Gastrocnemius medialis (tissue), 4 donors: ENCODE data around the gene C1QTNF1. TPM values are rescaled to one million over a fixed set of nuclear protein-coding genes. Genes with fewer than 3 reads are reported as not detected.

Experiments
- ATAC-seq, 2 donors: fragments of 150-250 bp; one replicate each; pipeline ENCODE4 v1.9.1; 2016
- DNase-seq, 2 donors: peaks; one replicate each; pipeline ENCODE4 v3.0.0-alpha.2; 2019
- H3K27ac ChIP-seq, 4 donors: fragments of 200-600 bp; sonication (generic); 1 replicate in 1 of 4; 2 replicates in 3 of 4; pipeline ENCODE4 v1.5.1; 2016 to 2018; ENCODE audit warnings: mild to moderate bottlenecking in 2 of 4, moderate library complexity in 1 of 4
- H3K27me3 ChIP-seq, 3 donors: fragments of 200-600 bp; sonication (generic) in 2 of 3; 1 replicate in 1 of 3; 2 replicates in 2 of 3; pipeline versions ENCODE4 v1.5.1 to v1.6.0; 2016 to 2019; ENCODE audit warnings: mild to moderate bottlenecking in 1 of 3, moderate library complexity in 1 of 3
- H3K36me3 ChIP-seq, 2 donors: fragments of 200-600 bp; sonication (generic) in 1 of 2; one replicate each; pipeline ENCODE4 v1.5.1; 2017 to 2018
- H3K4me1 ChIP-seq, 2 donors: fragments of 200-600 bp; sonication (generic) in 1 of 2; one replicate each; pipeline ENCODE4 v1.5.1; 2016 to 2017; ENCODE audit warnings: mild to moderate bottlenecking in 2 of 2
- H3K4me3 ChIP-seq, 4 donors: fragments of 200-600 bp; sonication (generic) in 3 of 4; 1 replicate in 1 of 4; 2 replicates in 3 of 4; pipeline ENCODE4 v1.5.1; 2016 to 2019; ENCODE audit warnings: mild to moderate bottlenecking in 2 of 4
- H3K9me3 ChIP-seq, 3 donors: fragments of 200-600 bp; sonication (generic) in 2 of 3; 1 replicate in 1 of 3; 2 replicates in 2 of 3; pipeline ENCODE4 v1.5.1; 2016 to 2019
- CTCF ChIP-seq, 5 experiments: fragments of 450-650 bp in 3 of 5; fragments of 200-600 bp in 2 of 5; sonication (generic) in 2 of 5; IDR thresholded peaks in 4 of 5; conservative IDR thresholded peaks in 1 of 5; 1 replicate in 4 of 5; 2 replicates in 1 of 5; pipeline ENCODE4 v1.5.1; 2016 to 2019; ENCODE audit warnings: antibody characterized with exemption in 5 of 5, mild to moderate bottlenecking in 3 of 5, moderate library complexity in 3 of 5
- POLR2A ChIP-seq, 2 donors: fragments of 450-650 bp; IDR thresholded peaks; one replicate each; pipeline ENCODE4 v1.6.1; 2017; ENCODE audit warnings: antibody characterized with exemption in 2 of 2, mild to moderate bottlenecking in 2 of 2, moderate library complexity in 2 of 2
- in situ Hi-C, 4 donors: fragments of 200-750 bp; cut with MboI; loops; one replicate each; pipeline versions ENCODE4 v1.15.0 to v1.8.0; 2017; ENCODE audit warnings: low sequenced_read_pairs in 4 of 4
- intact Hi-C: fragments of 100-400 bp; cut with DNase I; formaldehyde crosslinking; loops from one replicate; pipeline ENCODE4 v1.15.1; 2023; ENCODE audit warnings: low total_unique reads
- total RNA-seq, 4 donors: library from RNA; depleted of rRNA; stranded (reverse); fragments of >200 nt; gene quantifications; one replicate each; pipeline versions ENCODE4 v1.1.0 to v1.2.3, GENCODE V29; 2016

The C1QTNF1 gene
- total RNA-seq, 4 donors from 2014 or later = 11.1 to 38.6 (median 21.2) TPM

GRCh38 chr17:79078476-79079190 is 54.7 kb downstream of the C1QTNF1 start:
- in situ Hi-C loops (no loop called here), intact Hi-C loops (loop anchor here (5.0 to 10.0 kb wide), 2 partner anchors 56 to 226 kb away; partner anchors contain the start of gene C1QTNF1)
- no peak for ATAC-seq
- Histone ChIP-seq H3K9me3 (no peaks in the 10 kb centered on the region), H3K27me3 (no peaks in the 10 kb centered on the region), H3K36me3 (peaks cover 0 to 47% of the 10 kb centered on the region in 2 donors), H3K27ac (peak overlapping the region; percentile 87 to 98 (median 93)), H3K4me3 (no peak overlapping the region), H3K4me1 (peaks cover 34 to 41% of the 10 kb centered on the region in 2 donors)
- DNase-seq = peak in 1 of 2 donors; percentile 10
- TF ChIP-seq POLR2A (IDR thresholded peaks at IDR 0.05) (no peak), CTCF (IDR thresholded peaks at IDR 0.05 in 4 of 5, conservative IDR thresholded peaks at IDR 0.05 in 1 of 5) (no peak)

- H3K4me3 ChIP-seq = no peak overlapping the region
- intact Hi-C loops (loop anchor here (5.0 to 10.0 kb wide), 2 partner anchors 57 to 225 kb away; partner anchors contain the start of gene C1QTNF1), in situ Hi-C loops (loop anchor here in 1 of 4 donors (5.0 kb wide), 1 partner anchor 32 kb away; no protein-coding TSS in a partner anchor)
- ATAC-seq (peak in 1 of 2 donors; percentile 28), DNase-seq (peak in 1 of 2 donors; percentile 13)
- H3K27ac ChIP-seq = peak overlapping the region in 2 of 4 donors; percentile 27 to 52
- H3K4me1 ChIP-seq = peaks cover 34 to 36% of the 10 kb centered on the region in 2 donors
- TF ChIP-seq CTCF (IDR thresholded peaks at IDR 0.05 in 4 of 5, conservative IDR thresholded peaks at IDR 0.05 in 1 of 5) = no peak
- H3K27me3 ChIP-seq = no peaks in the 10 kb centered on the region
- no peaks in the 10 kb centered on the region for H3K9me3 ChIP-seq
- H3K36me3 ChIP-seq = peaks cover 0 to 57% of the 10 kb centered on the region in 2 donors
Observed at GRCh38 chr17:79079421-79080200, 55.6 kb downstream of the C1QTNF1 start.

- Histone ChIP-seq H3K9me3 (no peaks in the 10 kb centered on the region), H3K27ac (peak overlapping the region in 2 of 4 donors; percentile 27 to 52), H3K4me1 (peaks cover 33 to 36% of the 10 kb centered on the region in 2 donors), H3K36me3 (peaks cover 0 to 63% of the 10 kb centered on the region in 2 donors), H3K27me3 (no peaks in the 10 kb centered on the region), H3K4me3 (no peak overlapping the region)
- TF ChIP-seq CTCF (IDR thresholded peaks at IDR 0.05 in 4 of 5, conservative IDR thresholded peaks at IDR 0.05 in 1 of 5) = no peak
- TF ChIP-seq POLR2A (IDR thresholded peaks at IDR 0.05) = no peak
- DNase-seq = no peak
- in situ Hi-C loops = loop anchor here in 1 of 4 donors (5.0 kb wide), 1 partner anchor 33 kb away; no protein-coding TSS in a partner anchor
- intact Hi-C loops = no loop called here
- no peak for ATAC-seq
Observed at GRCh38 chr17:79080349-79080748, 56.4 kb downstream of the C1QTNF1 start.

GRCh38 chr17:79080761-79081290 is 56.9 kb downstream of the C1QTNF1 start:
- peak overlapping the region in 1 of 4 donors; percentile 52 for H3K27ac ChIP-seq
- intact Hi-C loops = no loop called here
- peaks cover 0 to 68% of the 10 kb centered on the region in 2 donors for H3K36me3 ChIP-seq
- DNase-seq (no peak), ATAC-seq (no peak)
- H3K4me1 ChIP-seq = peaks cover 28 to 32% of the 10 kb centered on the region in 2 donors
- in situ Hi-C loops = loop anchor here in 1 of 4 donors (5.0 kb wide), 1 partner anchor 34 kb away; no protein-coding TSS in a partner anchor
- TF ChIP-seq CTCF (IDR thresholded peaks at IDR 0.05 in 4 of 5, conservative IDR thresholded peaks at IDR 0.05 in 1 of 5) (no peak), POLR2A (IDR thresholded peaks at IDR 0.05) (no peak)
- H3K4me3 ChIP-seq = no peak overlapping the region
- no peaks in the 10 kb centered on the region for H3K27me3 ChIP-seq
- H3K9me3 ChIP-seq = no peaks in the 10 kb centered on the region
